ENCODE measurements around the gene TNP1.

Gene TNP1

DNA sequence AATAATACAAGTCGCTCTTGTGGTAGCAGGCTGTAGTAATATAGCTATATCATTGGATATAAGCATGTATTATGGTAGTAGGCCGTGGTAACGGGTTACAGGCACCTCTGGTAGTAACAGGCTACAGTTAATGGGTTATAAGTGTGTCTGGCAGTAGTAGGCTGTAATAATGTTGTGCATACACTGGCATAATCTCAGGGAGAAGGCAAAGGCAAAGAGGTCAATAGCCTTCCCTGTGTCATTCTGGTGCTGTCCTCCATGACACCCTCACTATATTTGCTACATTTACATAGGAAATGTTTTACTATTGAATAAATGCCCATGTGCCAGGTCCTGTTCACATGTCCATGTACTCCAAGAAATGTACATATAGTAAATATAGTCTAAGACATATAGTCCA, 12.8 kb upstream of the TNP1 start:
- Histone ChIP-seq H3K9ac (ENCODE audit: low read length) (no peak overlapping the region), H3K4me1 (ENCODE audit: insufficient read depth, low read length) (no peaks in the 10 kb centered on the region), H3K9me3 (ENCODE audit: low read length) (no peaks in the 10 kb centered on the region), H3K27me3 (ENCODE audit: control insufficient read depth in 1 of 2, insufficient read depth in 2 of 2, low read length in 2 of 2) (no peaks in the 10 kb centered on the region), H3K36me3 (ENCODE audit: insufficient read depth, low read length) (no peaks in the 10 kb centered on the region), H3K4me3 (ENCODE audit: low read depth in 1 of 2, low read length in 2 of 2) (no peak overlapping the region), H3K27ac (ENCODE audit: low read depth, low read length) (no peak overlapping the region)

GRCh38 chr2:216872040-216872439, 12.2 kb upstream of the TNP1 start:
- no peaks in the 10 kb centered on the region for H3K27me3 ChIP-seq (ENCODE audit: control insufficient read depth in 1 of 2, insufficient read depth in 2 of 2, low read length in 2 of 2)
- no peaks in the 10 kb centered on the region for H3K4me1 ChIP-seq (ENCODE audit: insufficient read depth, low read length)
- H3K27ac ChIP-seq (ENCODE audit: low read depth, low read length), result no peak overlapping the region
- no peaks in the 10 kb centered on the region for H3K36me3 ChIP-seq (ENCODE audit: insufficient read depth, low read length)
- H3K4me3 ChIP-seq (ENCODE audit: low read depth in 1 of 2, low read length in 2 of 2), result no peak overlapping the region
- H3K9me3 ChIP-seq (ENCODE audit: low read length), result no peaks in the 10 kb centered on the region
- H3K9ac ChIP-seq (ENCODE audit: low read length), result no peak overlapping the region

DNA sequence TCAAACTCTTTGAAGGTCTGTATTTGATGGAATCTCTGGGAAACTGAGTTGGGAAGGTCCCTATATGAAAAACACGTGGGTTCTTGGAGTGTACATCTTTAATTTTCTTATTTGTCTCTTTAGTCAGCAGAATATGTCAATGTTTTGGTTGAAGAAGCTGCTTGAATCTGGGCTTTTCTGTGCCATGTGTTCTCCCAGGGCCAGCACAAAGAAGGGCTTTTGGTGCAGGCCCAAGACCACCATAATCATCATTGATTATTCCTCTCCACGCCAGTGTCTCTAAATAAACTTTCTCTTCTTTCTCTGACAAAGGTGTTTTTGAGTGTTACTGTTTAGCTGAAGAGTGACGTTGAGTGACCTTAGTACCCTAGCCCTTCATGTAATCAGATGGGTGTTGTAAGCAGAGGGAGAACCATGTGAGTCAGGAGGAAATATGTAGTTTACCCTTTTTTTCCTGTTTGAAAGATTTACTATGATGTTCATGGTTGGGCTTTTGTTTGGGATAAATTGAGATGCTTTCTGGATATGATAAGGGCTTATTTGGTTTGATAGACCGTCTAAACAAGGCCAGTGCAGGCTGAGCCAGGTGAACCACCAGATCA, 11.6 kb upstream of the TNP1 start:
- no peaks in the 10 kb centered on the region for H3K27me3 ChIP-seq (ENCODE audit: control insufficient read depth in 1 of 2, insufficient read depth in 2 of 2, low read length in 2 of 2)
- no peaks in the 10 kb centered on the region for H3K4me1 ChIP-seq (ENCODE audit: insufficient read depth, low read length)
- H3K4me3 ChIP-seq (ENCODE audit: low read depth in 1 of 2, low read length in 2 of 2), result no peak overlapping the region
- no peaks in the 10 kb centered on the region for H3K36me3 ChIP-seq (ENCODE audit: insufficient read depth, low read length)
- H3K27ac ChIP-seq (ENCODE audit: low read depth, low read length), result no peak overlapping the region
- H3K9me3 ChIP-seq (ENCODE audit: low read length), result no peaks in the 10 kb centered on the region
- no peak overlapping the region for H3K9ac ChIP-seq (ENCODE audit: low read length)

- Histone ChIP-seq H3K36me3 (ENCODE audit: insufficient read depth, low read length) (no peaks in the 10 kb centered on the region), H3K9me3 (ENCODE audit: low read length) (no peaks in the 10 kb centered on the region), H3K4me1 (ENCODE audit: insufficient read depth, low read length) (no peaks in the 10 kb centered on the region), H3K4me3 (ENCODE audit: low read depth in 1 of 2, low read length in 2 of 2) (no peak overlapping the region), H3K9ac (ENCODE audit: low read length) (no peak overlapping the region), H3K27me3 (ENCODE audit: control insufficient read depth in 1 of 2, insufficient read depth in 2 of 2, low read length in 2 of 2) (no peaks in the 10 kb centered on the region), H3K27ac (ENCODE audit: low read depth, low read length) (no peak overlapping the region)
Measured at GRCh38 chr2:216870508-216871332, 10.9 kb upstream of the TNP1 start.

DNA sequence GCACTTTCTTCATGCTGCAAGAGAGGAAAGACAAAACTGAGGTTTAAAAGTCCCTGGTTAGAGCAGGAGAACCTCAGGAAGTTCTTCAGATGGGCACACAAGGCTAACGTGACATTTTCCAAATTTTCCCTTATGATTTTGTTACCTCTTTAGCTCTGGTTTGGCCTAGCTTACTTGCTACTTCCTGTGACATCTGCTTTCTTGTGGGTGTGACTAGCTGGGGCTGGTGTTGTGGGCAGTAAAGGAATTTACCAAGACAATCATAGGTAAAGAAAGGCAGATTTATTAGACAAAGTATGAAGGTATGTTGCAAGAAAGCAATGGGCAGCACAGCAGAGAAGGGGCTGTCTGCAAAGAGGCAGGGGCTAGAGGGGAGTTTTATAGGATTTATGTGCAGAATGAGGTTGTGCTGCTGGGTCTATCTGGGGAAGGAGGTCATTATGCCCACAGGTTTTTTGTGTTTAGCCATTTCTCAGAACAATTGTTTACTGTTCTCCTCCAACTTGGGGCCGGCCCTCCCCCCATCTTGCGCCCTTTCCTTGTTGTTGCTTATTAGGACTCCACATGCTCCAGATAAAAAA, 6.7 kb upstream of the TNP1 start:
- Histone ChIP-seq H3K27ac (ENCODE audit: low read depth, low read length) (no peak overlapping the region), H3K9ac (ENCODE audit: low read length) (no peak overlapping the region), H3K4me3 (ENCODE audit: low read depth in 1 of 2, low read length in 2 of 2) (no peak overlapping the region), H3K27me3 (ENCODE audit: control insufficient read depth in 1 of 2, insufficient read depth in 2 of 2, low read length in 2 of 2) (no peaks in the 10 kb centered on the region), H3K4me1 (ENCODE audit: insufficient read depth, low read length) (no peaks in the 10 kb centered on the region), H3K9me3 (ENCODE audit: low read length) (no peaks in the 10 kb centered on the region), H3K36me3 (ENCODE audit: insufficient read depth, low read length) (no peaks in the 10 kb centered on the region)

GRCh38 chr2:216865658-216866057, 5.8 kb upstream of the TNP1 start:
- Histone ChIP-seq H3K9me3 (ENCODE audit: low read length) (no peaks in the 10 kb centered on the region), H3K36me3 (ENCODE audit: insufficient read depth, low read length) (no peaks in the 10 kb centered on the region), H3K4me3 (ENCODE audit: low read depth in 1 of 2, low read length in 2 of 2) (no peak overlapping the region), H3K27ac (ENCODE audit: low read depth, low read length) (no peak overlapping the region), H3K4me1 (ENCODE audit: insufficient read depth, low read length) (no peaks in the 10 kb centered on the region), H3K27me3 (ENCODE audit: control insufficient read depth in 1 of 2, insufficient read depth in 2 of 2, low read length in 2 of 2) (no peaks in the 10 kb centered on the region), H3K9ac (ENCODE audit: low read length) (no peak overlapping the region)

DNA sequence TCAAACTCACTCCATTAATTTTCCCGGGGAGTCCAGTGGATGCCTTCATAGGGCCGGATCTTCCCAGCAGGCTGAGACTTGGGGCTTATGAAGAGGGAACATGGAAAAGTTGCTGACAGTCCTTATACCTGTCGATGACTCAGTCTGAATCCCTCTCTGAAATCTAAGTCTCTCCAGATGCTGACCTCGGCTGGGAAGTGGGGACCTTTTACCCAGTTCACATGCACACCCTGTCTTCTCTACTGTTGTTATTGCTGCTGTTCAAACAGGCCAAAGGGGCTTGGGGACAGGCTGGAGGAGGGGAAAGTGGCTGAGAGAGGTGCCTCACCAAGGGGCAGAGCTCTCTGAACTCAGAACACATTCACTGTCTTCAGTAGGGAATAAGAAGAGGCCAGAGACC, 4.1 kb upstream of the TNP1 start:
- H3K36me3 ChIP-seq (ENCODE audit: insufficient read depth, low read length), result no peaks in the 10 kb centered on the region
- no peaks in the 10 kb centered on the region for H3K27me3 ChIP-seq (ENCODE audit: control insufficient read depth in 1 of 2, insufficient read depth in 2 of 2, low read length in 2 of 2)
- H3K9me3 ChIP-seq (ENCODE audit: low read length), result no peaks in the 10 kb centered on the region
- no peaks in the 10 kb centered on the region for H3K4me1 ChIP-seq (ENCODE audit: insufficient read depth, low read length)
- no peak overlapping the region for H3K27ac ChIP-seq (ENCODE audit: low read depth, low read length)
- no peak overlapping the region for H3K9ac ChIP-seq (ENCODE audit: low read length)
- H3K4me3 ChIP-seq (ENCODE audit: low read depth in 1 of 2, low read length in 2 of 2), result no peak overlapping the region

GRCh38 chr2:216862628-216863398, 2.9 kb upstream of the TNP1 start:
- Histone ChIP-seq H3K27ac (ENCODE audit: low read depth, low read length) (no peak overlapping the region), H3K27me3 (ENCODE audit: control insufficient read depth in 1 of 2, insufficient read depth in 2 of 2, low read length in 2 of 2) (no peaks in the 10 kb centered on the region), H3K4me1 (ENCODE audit: insufficient read depth, low read length) (no peaks in the 10 kb centered on the region), H3K4me3 (ENCODE audit: low read depth in 1 of 2, low read length in 2 of 2) (no peak overlapping the region), H3K9ac (ENCODE audit: low read length) (no peak overlapping the region), H3K9me3 (ENCODE audit: low read length) (no peaks in the 10 kb centered on the region), H3K36me3 (ENCODE audit: insufficient read depth, low read length) (no peaks in the 10 kb centered on the region)

DNA sequence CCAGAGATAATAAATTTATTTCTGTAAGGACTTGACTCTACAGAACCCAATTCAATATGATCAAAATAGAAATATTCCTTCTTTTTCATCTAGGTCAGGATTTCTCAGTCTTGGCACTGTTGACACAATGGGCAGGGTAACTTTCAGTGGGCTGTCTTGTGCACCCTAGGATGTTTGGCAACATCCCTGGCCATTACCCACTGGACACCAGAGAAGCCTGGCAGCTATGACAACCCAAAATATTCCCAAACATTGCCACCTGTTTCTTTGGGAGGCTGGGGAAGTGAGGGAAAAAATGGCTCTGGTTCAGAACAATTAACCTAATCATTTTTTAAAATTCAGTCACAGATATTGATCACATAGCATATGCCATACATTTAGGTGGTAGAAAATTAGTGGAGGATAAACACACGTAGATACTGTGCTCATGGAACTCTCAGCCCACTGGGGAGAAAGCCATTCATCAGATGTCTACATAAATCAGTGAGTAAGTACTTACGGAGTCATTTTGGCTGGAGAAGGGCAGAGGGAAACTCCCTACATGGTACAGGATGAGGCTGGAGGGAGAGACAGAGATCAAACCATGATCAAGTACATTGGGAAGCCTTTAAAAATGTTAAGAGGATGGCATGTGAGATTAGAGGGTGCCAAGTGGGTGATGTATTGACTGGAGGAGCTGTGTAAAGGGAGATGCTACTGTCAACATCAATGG, 718 bp upstream of the TNP1 start:
- H3K9ac ChIP-seq (ENCODE audit: low read length), result no peak overlapping the region
- no peak overlapping the region for H3K27ac ChIP-seq (ENCODE audit: low read depth, low read length)
- peaks cover under 1% of the 10 kb centered on the region for H3K4me1 ChIP-seq (ENCODE audit: insufficient read depth, low read length)

DNA sequence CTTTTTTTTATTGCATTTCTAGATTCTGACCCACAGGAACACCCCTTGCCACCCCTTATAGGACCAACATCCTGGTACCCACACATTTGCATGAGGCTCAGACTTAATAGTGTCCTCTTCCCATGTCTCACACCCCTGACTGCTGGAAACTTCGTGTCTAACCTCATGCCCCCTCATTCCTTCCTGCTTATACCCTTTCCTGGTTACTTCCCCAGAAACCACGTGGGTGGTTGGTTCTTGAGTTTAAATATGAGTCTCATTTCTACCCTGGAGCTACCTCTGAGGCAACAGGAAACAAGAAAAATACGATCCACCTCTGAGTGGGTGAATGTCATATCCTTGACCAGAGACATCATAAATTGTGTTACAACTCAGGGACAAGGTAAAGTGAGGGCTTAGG, 1.6 kb downstream of the TNP1 start:
- Histone ChIP-seq H3K9me3 (ENCODE audit: low read length) (no peaks in the 10 kb centered on the region), H3K27me3 (ENCODE audit: control insufficient read depth in 1 of 2, insufficient read depth in 2 of 2, low read length in 2 of 2) (no peaks in the 10 kb centered on the region), H3K27ac (ENCODE audit: low read depth, low read length) (no peak overlapping the region), H3K4me1 (ENCODE audit: insufficient read depth, low read length) (peaks cover 5% of the 10 kb centered on the region), H3K9ac (ENCODE audit: low read length) (no peak overlapping the region), H3K4me3 (ENCODE audit: low read depth in 1 of 2, low read length in 2 of 2) (no peak overlapping the region), H3K36me3 (ENCODE audit: insufficient read depth, low read length) (no peaks in the 10 kb centered on the region)

More for the DNA sequence above, 718 bp upstream of the TNP1 start:
- Histone ChIP-seq H3K27me3 (ENCODE audit: control insufficient read depth in 1 of 2, insufficient read depth in 2 of 2, low read length in 2 of 2) (no peaks in the 10 kb centered on the region), H3K36me3 (ENCODE audit: insufficient read depth, low read length) (no peaks in the 10 kb centered on the region), H3K9me3 (ENCODE audit: low read length) (no peaks in the 10 kb centered on the region), H3K4me3 (ENCODE audit: low read depth in 1 of 2, low read length in 2 of 2) (no peak overlapping the region)

DNA sequence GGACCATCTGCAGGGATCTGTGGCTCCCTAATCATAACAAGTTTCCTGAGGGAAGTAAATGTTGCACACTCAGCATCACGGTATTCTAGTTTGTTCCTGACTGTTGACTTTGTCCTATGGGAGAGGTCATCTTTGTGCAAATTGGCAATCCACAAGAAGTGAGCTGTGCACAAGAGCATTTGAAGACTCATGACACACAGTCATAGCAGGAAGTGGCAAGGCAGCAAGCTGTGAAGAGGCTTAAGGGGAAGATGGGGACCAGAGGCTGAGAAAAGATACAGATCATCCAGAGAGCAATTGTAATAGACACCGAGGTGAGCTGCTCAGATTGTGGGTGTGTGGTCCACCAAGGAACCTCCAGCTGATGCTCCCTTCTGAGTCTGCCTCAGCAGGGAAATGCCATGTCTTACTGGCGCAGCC, 2.7 kb downstream of the TNP1 start:
- H3K9me3 ChIP-seq (ENCODE audit: low read length), result no peaks in the 10 kb centered on the region

More for the DNA sequence above, 2.7 kb downstream of the TNP1 start:
- Histone ChIP-seq H3K36me3 (ENCODE audit: insufficient read depth, low read length) (no peaks in the 10 kb centered on the region), H3K27me3 (ENCODE audit: control insufficient read depth in 1 of 2, insufficient read depth in 2 of 2, low read length in 2 of 2) (no peaks in the 10 kb centered on the region), H3K27ac (ENCODE audit: low read depth, low read length) (no peak overlapping the region), H3K4me3 (ENCODE audit: low read depth in 1 of 2, low read length in 2 of 2) (no peak overlapping the region), H3K9ac (ENCODE audit: low read length) (no peak overlapping the region), H3K4me1 (ENCODE audit: insufficient read depth, low read length) (peaks cover 5% of the 10 kb centered on the region)
